ENCODE results near the gene ANO3.
"Not testable (repeated sequence)": the region's sequence is repeated elsewhere in the genome, so short reads cannot be mapped to it uniquely, and the experiment has no call there.

The ANO3 gene

GRCh38 chr11:26579683-26580082 lies 247.8 kb downstream of the ANO3 start:
- DNase-seq = no peak

- peak; percentile 57 for DNase-seq
Measured at GRCh38 chr11:26580929-26581328, 249.0 kb downstream of the ANO3 start.

GRCh38 chr11:26583550-26583949 lies 251.6 kb downstream of the ANO3 start:
- no peak for DNase-seq

- DNase-seq = no peak
Measured at GRCh38 chr11:26584818-26585217, 252.9 kb downstream of the ANO3 start.

- DNase-seq = no peak
Measured at GRCh38 chr11:26587073-26587472, 255.1 kb downstream of the ANO3 start.

GRCh38 chr11:26593691-26594090 lies 261.8 kb downstream of the ANO3 start:
- DNase-seq = no peak

GRCh38 chr11:26595207-26595865 lies 263.4 kb downstream of the ANO3 start:
- not testable (repeated sequence) for DNase-seq

- not testable (repeated sequence) for DNase-seq
Measured at GRCh38 chr11:26597049-26597689, 265.2 kb downstream of the ANO3 start.

- no peak for DNase-seq
Measured at GRCh38 chr11:26597899-26598298, 266.0 kb downstream of the ANO3 start.

GRCh38 chr11:26599425-26599824 lies 267.5 kb downstream of the ANO3 start:
- DNase-seq = no peak

- DNase-seq = no peak
Measured at GRCh38 chr11:26599876-26600434, 268.0 kb downstream of the ANO3 start.

- DNase-seq = no peak
Measured at GRCh38 chr11:26607725-26608506, 276.0 kb downstream of the ANO3 start.

GRCh38 chr11:26608507-26609146 lies 276.7 kb downstream of the ANO3 start:
- DNase-seq = no peak

GRCh38 chr11:26613759-26614158 lies 281.8 kb downstream of the ANO3 start:
- DNase-seq = no peak

GRCh38 chr11:26618441-26618840 lies 286.5 kb downstream of the ANO3 start:
- DNase-seq = no peak

GRCh38 chr11:26620282-26621045 lies 288.5 kb downstream of the ANO3 start:
- DNase-seq = no peak

- peak; percentile 60 for DNase-seq
Measured at GRCh38 chr11:26621132-26621531, 289.2 kb downstream of the ANO3 start.

GRCh38 chr11:26622181-26622580 lies 290.3 kb downstream of the ANO3 start:
- no peak for DNase-seq

- DNase-seq = peak; percentile 1
Measured at GRCh38 chr11:26623076-26623659, 291.2 kb downstream of the ANO3 start.

GRCh38 chr11:26626346-26626745 lies 294.4 kb downstream of the ANO3 start:
- no peak for DNase-seq

- no peak for DNase-seq
Measured at GRCh38 chr11:26632691-26633159, 300.8 kb downstream of the ANO3 start.

GRCh38 chr11:26643314-26643713 lies 311.4 kb downstream of the ANO3 start:
- not testable (repeated sequence) for DNase-seq
